Measurements from ENCODE around the gene PTAR1.
"Not testable (repeated sequence)": the region's sequence is repeated elsewhere in the genome, so short reads cannot be mapped to it uniquely, and the experiment has no call there.

The PTAR1 gene

GRCh38 chr9:69801989-69802388 lies 42.2 kb upstream of the PTAR1 start:
- no peak for ATAC-seq
- TF ChIP-seq ZNF565 (CRISPR knock-in tag; conservative IDR thresholded peaks at IDR 0.05; ENCODE audit: low read depth) (no peak), SNAI2 (CRISPR knock-in tag; IDR thresholded peaks at IDR 0.05) (no peak), TCF4 (CRISPR knock-in tag; IDR thresholded peaks at IDR 0.05; ENCODE audit: borderline replicate concordance) (no peak), ZC3H10 (CRISPR knock-in tag; IDR thresholded peaks at IDR 0.05) (no peak), PPARA (CRISPR knock-in tag; IDR thresholded peaks at IDR 0.05; ENCODE audit: borderline replicate concordance) (no peak), BACH2 (CRISPR knock-in tag; IDR thresholded peaks at IDR 0.05; ENCODE audit: borderline replicate concordance) (no peak), GLIS3 (CRISPR knock-in tag; IDR thresholded peaks at IDR 0.05) (no peak), OSR1 (CRISPR knock-in tag; IDR thresholded peaks at IDR 0.05) (no peak), CREB5 (CRISPR knock-in tag; IDR thresholded peaks at IDR 0.05; ENCODE audit: low read depth) (no peak), ZNF70 (CRISPR knock-in tag; IDR thresholded peaks at IDR 0.05) (no peak), ZFP30 (CRISPR knock-in tag; IDR thresholded peaks at IDR 0.05) (no peak), ARNTL (CRISPR knock-in tag; IDR thresholded peaks at IDR 0.05; ENCODE audit: borderline replicate concordance, low read depth) (no peak), TOX (CRISPR knock-in tag; IDR thresholded peaks at IDR 0.05; ENCODE audit: borderline replicate concordance) (no peak), ZNF8 (CRISPR knock-in tag; IDR thresholded peaks at IDR 0.05) (no peak), ZFP3 (CRISPR knock-in tag; IDR thresholded peaks at IDR 0.05) (no peak)
- TF ChIP-seq, protein P1, sequence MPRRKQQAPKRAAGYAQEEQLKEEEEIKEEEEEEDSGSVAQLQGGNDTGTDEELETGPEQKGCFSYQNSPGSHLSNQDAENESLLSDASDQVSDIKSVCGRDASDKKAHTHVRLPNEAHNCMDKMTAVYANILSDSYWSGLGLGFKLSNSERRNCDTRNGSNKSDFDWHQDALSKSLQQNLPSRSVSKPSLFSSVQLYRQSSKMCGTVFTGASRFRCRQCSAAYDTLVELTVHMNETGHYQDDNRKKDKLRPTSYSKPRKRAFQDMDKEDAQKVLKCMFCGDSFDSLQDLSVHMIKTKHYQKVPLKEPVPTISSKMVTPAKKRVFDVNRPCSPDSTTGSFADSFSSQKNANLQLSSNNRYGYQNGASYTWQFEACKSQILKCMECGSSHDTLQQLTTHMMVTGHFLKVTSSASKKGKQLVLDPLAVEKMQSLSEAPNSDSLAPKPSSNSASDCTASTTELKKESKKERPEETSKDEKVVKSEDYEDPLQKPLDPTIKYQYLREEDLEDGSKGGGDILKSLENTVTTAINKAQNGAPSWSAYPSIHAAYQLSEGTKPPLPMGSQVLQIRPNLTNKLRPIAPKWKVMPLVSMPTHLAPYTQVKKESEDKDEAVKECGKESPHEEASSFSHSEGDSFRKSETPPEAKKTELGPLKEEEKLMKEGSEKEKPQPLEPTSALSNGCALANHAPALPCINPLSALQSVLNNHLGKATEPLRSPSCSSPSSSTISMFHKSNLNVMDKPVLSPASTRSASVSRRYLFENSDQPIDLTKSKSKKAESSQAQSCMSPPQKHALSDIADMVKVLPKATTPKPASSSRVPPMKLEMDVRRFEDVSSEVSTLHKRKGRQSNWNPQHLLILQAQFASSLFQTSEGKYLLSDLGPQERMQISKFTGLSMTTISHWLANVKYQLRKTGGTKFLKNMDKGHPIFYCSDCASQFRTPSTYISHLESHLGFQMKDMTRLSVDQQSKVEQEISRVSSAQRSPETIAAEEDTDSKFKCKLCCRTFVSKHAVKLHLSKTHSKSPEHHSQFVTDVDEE (CRISPR knock-in tag; IDR thresholded peaks at IDR 0.05) = no peak
- TF ChIP-seq, protein P2, sequence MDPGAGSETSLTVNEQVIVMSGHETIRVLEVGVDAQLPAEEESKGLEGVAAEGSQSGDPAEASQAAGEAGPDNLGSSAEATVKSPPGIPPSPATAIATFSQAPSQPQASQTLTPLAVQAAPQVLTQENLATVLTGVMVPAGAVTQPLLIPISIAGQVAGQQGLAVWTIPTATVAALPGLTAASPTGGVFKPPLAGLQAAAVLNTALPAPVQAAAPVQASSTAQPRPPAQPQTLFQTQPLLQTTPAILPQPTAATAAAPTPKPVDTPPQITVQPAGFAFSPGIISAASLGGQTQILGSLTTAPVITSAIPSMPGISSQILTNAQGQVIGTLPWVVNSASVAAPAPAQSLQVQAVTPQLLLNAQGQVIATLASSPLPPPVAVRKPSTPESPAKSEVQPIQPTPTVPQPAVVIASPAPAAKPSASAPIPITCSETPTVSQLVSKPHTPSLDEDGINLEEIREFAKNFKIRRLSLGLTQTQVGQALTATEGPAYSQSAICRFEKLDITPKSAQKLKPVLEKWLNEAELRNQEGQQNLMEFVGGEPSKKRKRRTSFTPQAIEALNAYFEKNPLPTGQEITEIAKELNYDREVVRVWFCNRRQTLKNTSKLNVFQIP (CRISPR knock-in tag; IDR thresholded peaks at IDR 0.05; ENCODE audit: borderline replicate concordance, low read depth) = no peak

DNA sequence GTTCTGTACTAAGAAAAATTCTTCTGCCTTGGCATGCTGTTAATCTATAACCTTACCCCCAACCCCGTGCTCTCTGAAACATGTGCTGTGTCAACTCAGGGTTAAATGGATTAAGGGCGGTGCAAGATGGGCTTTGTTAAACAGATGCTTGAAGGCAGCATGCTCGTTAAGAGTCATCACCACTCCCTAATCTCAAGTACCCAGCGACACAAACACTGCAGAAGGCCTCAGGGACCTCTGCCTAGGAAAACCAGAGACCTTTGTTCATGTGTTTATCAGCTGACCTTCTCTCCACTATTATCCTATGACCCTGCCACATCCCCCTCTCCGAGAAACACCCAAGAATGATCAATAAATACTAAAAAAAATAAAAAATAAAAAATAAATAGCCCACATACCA lies 40.2 kb upstream of the PTAR1 start:
- ATAC-seq = not testable (repeated sequence)

GRCh38 chr9:69799521-69799920 lies 39.7 kb upstream of the PTAR1 start:
- ATAC-seq = not testable (repeated sequence)

GRCh38 chr9:69798744-69799143 lies 38.9 kb upstream of the PTAR1 start:
- TF ChIP-seq BACH2 (CRISPR knock-in tag; IDR thresholded peaks at IDR 0.05; ENCODE audit: borderline replicate concordance) (no peak), ZFP3 (CRISPR knock-in tag; IDR thresholded peaks at IDR 0.05) (no peak), ZNF8 (CRISPR knock-in tag; IDR thresholded peaks at IDR 0.05) (no peak), TCF4 (CRISPR knock-in tag; IDR thresholded peaks at IDR 0.05; ENCODE audit: borderline replicate concordance) (no peak), ARNTL (CRISPR knock-in tag; IDR thresholded peaks at IDR 0.05; ENCODE audit: borderline replicate concordance, low read depth) (no peak), ZNF565 (CRISPR knock-in tag; conservative IDR thresholded peaks at IDR 0.05; ENCODE audit: low read depth) (no peak), GLIS3 (CRISPR knock-in tag; IDR thresholded peaks at IDR 0.05) (no peak), RARB (CRISPR knock-in tag; IDR thresholded peaks at IDR 0.05) (no peak)
- no peak for ATAC-seq

DNA sequence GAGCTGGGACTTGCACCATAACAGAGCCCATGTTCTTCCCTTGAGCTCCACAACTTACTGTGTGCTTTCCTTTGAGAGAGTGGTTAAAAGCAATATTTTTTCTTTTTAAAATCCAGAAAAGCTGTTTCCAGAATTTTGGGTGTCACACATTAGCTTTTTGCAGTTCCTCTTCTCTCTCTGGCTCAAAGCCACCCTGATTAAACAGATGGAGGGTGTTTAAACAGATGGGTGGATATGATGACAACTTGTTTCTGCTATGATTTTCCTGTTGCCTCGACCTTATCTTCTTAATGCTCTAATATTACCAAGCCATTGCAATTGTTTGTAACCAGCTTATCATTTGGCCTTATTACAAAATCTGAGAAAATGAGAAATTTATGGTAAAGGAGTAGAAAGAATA lies 37.9 kb upstream of the PTAR1 start:
- ATAC-seq = no peak
- TF ChIP-seq TCF4 (CRISPR knock-in tag; IDR thresholded peaks at IDR 0.05; ENCODE audit: borderline replicate concordance) (no peak), BACH2 (CRISPR knock-in tag; IDR thresholded peaks at IDR 0.05; ENCODE audit: borderline replicate concordance) (no peak), ZFP3 (CRISPR knock-in tag; IDR thresholded peaks at IDR 0.05) (no peak), ZNF70 (CRISPR knock-in tag; IDR thresholded peaks at IDR 0.05) (no peak), ARNTL (CRISPR knock-in tag; IDR thresholded peaks at IDR 0.05; ENCODE audit: borderline replicate concordance, low read depth) (no peak)
- TF ChIP-seq, protein P1 (CRISPR knock-in tag; IDR thresholded peaks at IDR 0.05) = no peak
- TF ChIP-seq, protein P3, sequence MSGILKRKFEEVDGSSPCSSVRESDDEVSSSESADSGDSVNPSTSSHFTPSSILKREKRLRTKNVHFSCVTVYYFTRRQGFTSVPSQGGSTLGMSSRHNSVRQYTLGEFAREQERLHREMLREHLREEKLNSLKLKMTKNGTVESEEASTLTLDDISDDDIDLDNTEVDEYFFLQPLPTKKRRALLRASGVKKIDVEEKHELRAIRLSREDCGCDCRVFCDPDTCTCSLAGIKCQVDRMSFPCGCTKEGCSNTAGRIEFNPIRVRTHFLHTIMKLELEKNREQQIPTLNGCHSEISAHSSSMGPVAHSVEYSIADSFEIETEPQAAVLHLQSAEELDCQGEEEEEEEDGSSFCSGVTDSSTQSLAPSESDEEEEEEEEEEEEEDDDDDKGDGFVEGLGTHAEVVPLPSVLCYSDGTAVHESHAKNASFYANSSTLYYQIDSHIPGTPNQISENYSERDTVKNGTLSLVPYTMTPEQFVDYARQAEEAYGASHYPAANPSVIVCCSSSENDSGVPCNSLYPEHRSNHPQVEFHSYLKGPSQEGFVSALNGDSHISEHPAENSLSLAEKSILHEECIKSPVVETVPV (CRISPR knock-in tag; IDR thresholded peaks at IDR 0.05) = no peak
- TF ChIP-seq, protein P2 (CRISPR knock-in tag; IDR thresholded peaks at IDR 0.05; ENCODE audit: borderline replicate concordance, low read depth) = no peak

Measured in SK-N-SH treated with all-trans-retinoic acid at 6 μM for 48 hours (cell line).